SU-DHL-6 (cell line): Measurements from ENCODE around the gene PRDM10.
A peak's percentile ranks its signal among the peaks of the same experiment; 100 is the strongest.

Source experiments
- H2AFZ ChIP-seq: fragments of 200-600 bp; sonication (generic); 2 replicates; pipeline ENCODE4 v1.6.1; 2014; ENCODE audit warnings: low read depth, mild to moderate bottlenecking, moderate library complexity, mixed read lengths, antibody characterized with exemption, low read length; ENCODE audit not compliant: severe bottlenecking
- H3F3A ChIP-seq: fragments of 200-600 bp; shearing (Covaris generic); 2 replicates; pipeline ENCODE4 v1.6.0; 2016; ENCODE audit warnings: antibody characterized with exemption, mild to moderate bottlenecking; ENCODE audit not compliant: insufficient read depth
- H3K27ac ChIP-seq: fragments of 200-600 bp; sonication (generic); 2 replicates; pipeline ENCODE4 v1.5.1; 2016; ENCODE audit warnings: low read depth, mild to moderate bottlenecking, low read length, moderate library complexity, mixed read lengths
- H3K27me3 ChIP-seq: fragments of 200-600 bp; sonication (generic), shearing (Covaris generic); 2 replicates; pipeline ENCODE4 v1.6.0; 2014; ENCODE audit warnings: mild to moderate bottlenecking, low read length
- H3K36me3 ChIP-seq: fragments of 200-600 bp; sonication (generic); 2 replicates; pipeline ENCODE4 v1.6.1; 2014; ENCODE audit warnings: mild to moderate bottlenecking, low read length, mixed read lengths
- H3K4me2 ChIP-seq: fragments of 300-600, 200-600 bp; shearing (Covaris generic), sonication (generic); 2 replicates; pipeline ENCODE4 v1.6.0; 2014; ENCODE audit warnings: low read length, low read depth, mild to moderate bottlenecking; ENCODE audit not compliant: poor library complexity, severe bottlenecking
- H3K4me3 ChIP-seq: fragments of 200-600 bp; sonication (generic); 2 replicates; pipeline ENCODE4 v1.5.1; 2014; ENCODE audit warnings: antibody characterized with exemption, low read length, mild to moderate bottlenecking, mixed read lengths; ENCODE audit not compliant: insufficient read depth, poor library complexity, severe bottlenecking
- H3K79me2 ChIP-seq: fragments of 200-600 bp; sonication (generic); 2 replicates; pipeline ENCODE4 v1.6.1; 2014; ENCODE audit warnings: mild to moderate bottlenecking, low read length, moderate library complexity; ENCODE audit not compliant: insufficient read depth
- H3K9ac ChIP-seq: fragments of 200-600 bp; sonication (generic); 2 replicates; pipeline ENCODE4 v1.7.0; 2014; ENCODE audit warnings: mild to moderate bottlenecking, low read length
- H3K9me2 ChIP-seq: fragments of 200-600 bp; sonication (generic); replicated peaks from 2 replicates; pipeline ENCODE4 v1.6.1; 2014; ENCODE audit warnings: low read length; ENCODE audit not compliant: insufficient read depth
- H3K9me3 ChIP-seq: fragments of 200-600 bp; sonication (generic); 2 replicates; pipeline ENCODE4 v1.6.1; 2014; ENCODE audit warnings: low read length, mixed read lengths; ENCODE audit not compliant: insufficient read depth
- H4K20me1 ChIP-seq: fragments of 200-600 bp; sonication (generic); 2 replicates; pipeline ENCODE4 v1.6.1; 2014; ENCODE audit warnings: low read depth, mild to moderate bottlenecking, antibody characterized with exemption, low read length, moderate library complexity, mixed read lengths
- EZH2phosphoT487 ChIP-seq: fragments of 200-600 bp; sonication (generic), shearing (Covaris generic); conservative IDR thresholded peaks from 2 replicates; pipeline ENCODE4 v1.6.1; 2018; ENCODE audit warnings: mild to moderate bottlenecking, antibody characterized with exemption, low read length, moderate library complexity, mixed read lengths
- TF ChIP-seq, protein P1 (sequence below): fragments of 200-600 bp; sonication (generic); IDR thresholded peaks from one replicate; pipeline ENCODE4 v1.5.1; 2017; ENCODE audit warnings: antibody characterized with exemption, mild to moderate bottlenecking, low read length, moderate library complexity; ENCODE audit not compliant: insufficient read depth, poor library complexity, severe bottlenecking

PRDM10 gene

DNA sequence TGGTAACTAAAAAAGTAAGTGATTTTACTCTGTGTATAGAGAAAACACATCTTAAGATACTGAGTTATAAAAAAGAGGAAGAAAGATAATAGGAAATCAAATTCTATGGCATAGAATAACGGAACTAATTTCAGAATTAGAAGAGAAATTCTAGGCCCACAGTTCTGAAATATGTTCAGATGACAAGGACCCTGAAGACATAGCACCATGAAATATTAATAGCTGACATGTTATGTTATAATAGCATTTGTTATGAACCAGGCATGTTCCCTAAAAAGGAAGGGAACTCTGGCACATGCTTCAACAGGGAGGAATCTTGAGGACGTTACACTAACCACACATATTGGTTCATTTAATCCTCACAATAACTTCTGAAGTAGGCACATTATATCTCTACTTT, 32.7 kb downstream of the PRDM10 start:
- Histone ChIP-seq H3K79me2 (no peaks in the 10 kb centered on the region), H3F3A (peaks cover 32% of the 10 kb centered on the region), H3K4me2 (peak overlapping the region; percentile 26), H3K27ac (peak overlapping the region; percentile 81), H3K36me3 (no peaks in the 10 kb centered on the region), H2AFZ (no peak overlapping the region), H3K4me3 (no peak overlapping the region), H3K9ac (0 out of 2 replicates have a peak overlapping the region, but pooled peaks have one; percentile 23), H4K20me1 (no peaks in the 10 kb centered on the region), H3K9me2 (no peaks in the 10 kb centered on the region), H3K9me3 (no peaks in the 10 kb centered on the region), H3K27me3 (no peaks in the 10 kb centered on the region)
- no peak for TF ChIP-seq EZH2phosphoT487
- TF ChIP-seq, protein P1, sequence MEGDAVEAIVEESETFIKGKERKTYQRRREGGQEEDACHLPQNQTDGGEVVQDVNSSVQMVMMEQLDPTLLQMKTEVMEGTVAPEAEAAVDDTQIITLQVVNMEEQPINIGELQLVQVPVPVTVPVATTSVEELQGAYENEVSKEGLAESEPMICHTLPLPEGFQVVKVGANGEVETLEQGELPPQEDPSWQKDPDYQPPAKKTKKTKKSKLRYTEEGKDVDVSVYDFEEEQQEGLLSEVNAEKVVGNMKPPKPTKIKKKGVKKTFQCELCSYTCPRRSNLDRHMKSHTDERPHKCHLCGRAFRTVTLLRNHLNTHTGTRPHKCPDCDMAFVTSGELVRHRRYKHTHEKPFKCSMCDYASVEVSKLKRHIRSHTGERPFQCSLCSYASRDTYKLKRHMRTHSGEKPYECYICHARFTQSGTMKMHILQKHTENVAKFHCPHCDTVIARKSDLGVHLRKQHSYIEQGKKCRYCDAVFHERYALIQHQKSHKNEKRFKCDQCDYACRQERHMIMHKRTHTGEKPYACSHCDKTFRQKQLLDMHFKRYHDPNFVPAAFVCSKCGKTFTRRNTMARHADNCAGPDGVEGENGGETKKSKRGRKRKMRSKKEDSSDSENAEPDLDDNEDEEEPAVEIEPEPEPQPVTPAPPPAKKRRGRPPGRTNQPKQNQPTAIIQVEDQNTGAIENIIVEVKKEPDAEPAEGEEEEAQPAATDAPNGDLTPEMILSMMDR = no peak

DNA sequence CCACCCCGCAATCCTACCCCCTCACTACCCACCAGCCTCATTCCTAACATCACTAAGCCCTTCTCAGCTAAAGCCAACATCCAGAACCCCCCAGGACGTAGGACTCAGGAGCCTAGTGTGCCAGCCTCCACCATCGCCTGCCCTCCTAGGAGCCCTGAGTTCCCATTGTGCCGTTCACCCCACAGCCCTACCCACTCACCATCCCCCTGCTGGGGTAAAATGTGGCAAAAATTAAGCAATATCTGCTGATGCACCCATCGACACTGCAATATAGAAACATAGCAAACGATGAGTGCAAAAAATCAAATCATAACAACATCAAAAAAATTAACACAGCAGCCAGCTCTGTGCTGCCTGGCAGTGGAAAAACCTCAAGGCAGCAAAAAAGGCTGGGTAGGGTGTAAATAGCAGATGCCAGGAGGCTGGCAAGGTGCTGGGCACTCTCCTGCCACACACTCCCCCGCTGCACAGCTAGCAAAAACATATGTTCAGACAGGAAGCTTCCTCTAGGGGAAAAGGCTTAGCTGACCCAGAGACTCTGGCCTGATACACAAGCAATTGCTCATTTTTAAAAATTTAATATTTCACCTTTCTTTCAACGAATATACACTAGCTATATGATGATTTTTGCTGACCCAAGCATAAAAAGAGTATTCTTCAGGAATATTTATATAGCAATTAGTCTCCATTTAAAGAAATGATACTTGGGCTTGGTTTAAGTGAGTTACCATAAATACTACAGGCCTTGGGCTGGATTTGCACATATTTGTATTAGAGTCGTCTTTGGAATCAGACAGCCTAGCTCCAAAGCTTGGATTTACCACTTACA, 33.8 kb downstream of the PRDM10 start:
- H3K27me3 ChIP-seq = no peaks in the 10 kb centered on the region
- peak overlapping the region; percentile 59 for H3K4me2 ChIP-seq
- no peak overlapping the region for H3K4me3 ChIP-seq
- peak overlapping the region; percentile 81 for H3K27ac ChIP-seq
- no peaks in the 10 kb centered on the region for H3K9me2 ChIP-seq
- H3F3A ChIP-seq = peaks cover 37% of the 10 kb centered on the region
- H3K36me3 ChIP-seq = no peaks in the 10 kb centered on the region
- H2AFZ ChIP-seq = peak overlapping the region; percentile 39
- no peak for TF ChIP-seq EZH2phosphoT487
- TF ChIP-seq, protein P1 = no peak
- H3K79me2 ChIP-seq = no peaks in the 10 kb centered on the region
- no peaks in the 10 kb centered on the region for H3K9me3 ChIP-seq
- no peaks in the 10 kb centered on the region for H4K20me1 ChIP-seq
- peak overlapping the region; percentile 23 for H3K9ac ChIP-seq

DNA sequence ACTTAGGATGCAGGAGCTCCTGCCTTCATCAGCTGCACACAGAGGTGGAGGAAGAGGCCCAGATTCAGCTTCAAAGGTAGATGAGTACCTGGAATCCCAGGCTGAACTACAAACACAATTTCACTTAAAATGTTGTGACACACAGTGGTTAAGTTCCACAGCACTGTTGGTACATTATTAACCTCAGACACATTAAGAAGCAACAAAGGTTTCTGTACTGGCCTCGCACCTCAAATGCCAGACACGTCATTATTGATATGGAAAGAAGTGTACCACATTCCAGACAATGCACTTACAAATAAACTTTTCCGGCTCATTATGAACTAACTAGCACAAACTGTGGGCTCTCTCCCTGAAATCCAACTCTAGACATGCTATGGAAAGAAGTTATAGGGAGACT, 34.6 kb downstream of the PRDM10 start:
- Histone ChIP-seq H4K20me1 (no peaks in the 10 kb centered on the region), H3K4me3 (no peak overlapping the region), H3K9me3 (no peaks in the 10 kb centered on the region), H3F3A (peaks cover 42% of the 10 kb centered on the region), H2AFZ (no peak overlapping the region), H3K79me2 (no peaks in the 10 kb centered on the region), H3K9me2 (no peaks in the 10 kb centered on the region), H3K4me2 (no peak overlapping the region), H3K27me3 (no peaks in the 10 kb centered on the region), H3K27ac (peak overlapping the region; percentile 81; the same call in 1 of the 2 replicates), H3K36me3 (no peaks in the 10 kb centered on the region), H3K9ac (0 out of 2 replicates have a peak overlapping the region, but pooled peaks have one; percentile 23)
- TF ChIP-seq, protein P1 = no peak
- no peak for TF ChIP-seq EZH2phosphoT487
